Measurements from ENCODE around the gene CLVS2.

GRCh38 chr6:123039431-123039830 is 43.4 kb downstream of the CLVS2 start:
- TF ChIP-seq BHLHE40 (IDR thresholded peaks at IDR 0.05; ENCODE audit: borderline replicate concordance) (no peak), FOXA1 (IDR thresholded peaks at IDR 0.05) (no peak), SUZ12 (IDR thresholded peaks at IDR 0.05) (no peak), FOXM1 (IDR thresholded peaks at IDR 0.05; ENCODE audit: borderline replicate concordance) (no peak)
